Activated T-helper 2 cell treated with anti-CD3 and anti-CD28 coated beads, Interferon-gamma antibody, Interleukin-2, Interleukin-4, amounts not matched to agents 10 μg/mL and 5 μg/mL and 100 μg/mL, durations not matched to agents 14 hours and 24 hours and 36 hours (primary cell): ENCODE data around the gene PTH1R. TPM values are rescaled to one million over a fixed set of nuclear protein-coding genes. Genes with fewer than 3 reads are reported as not detected.

Experiments
- DNase-seq: peaks from one replicate; pipeline ENCODE4 v3.0.0; 2021; ENCODE audit warnings: low spot score
- H3K27ac Mint-ChIP-seq: one replicate; pipeline ENCODE4 v1.8.0; 2021; ENCODE audit warnings: mixed read lengths
- H3K27me3 Mint-ChIP-seq: one replicate; pipeline ENCODE4 v1.8.0; 2021; ENCODE audit warnings: low read depth, mixed read lengths
- H3K36me3 Mint-ChIP-seq: one replicate; pipeline ENCODE4 v1.8.0; 2021; ENCODE audit warnings: low read depth, mixed read lengths
- H3K4me1 Mint-ChIP-seq: one replicate; pipeline ENCODE4 v1.8.0; 2021; ENCODE audit warnings: low read depth, mixed read lengths
- H3K4me3 Mint-ChIP-seq: one replicate; pipeline ENCODE4 v1.8.0; 2021; ENCODE audit warnings: low read depth, mild to moderate bottlenecking, moderate library complexity, mixed read lengths
- H3K9me3 Mint-ChIP-seq: one replicate; pipeline ENCODE4 v1.8.0; 2021; ENCODE audit warnings: mixed read lengths
- intact Hi-C: fragments of 100-400 bp; cut with micrococcal nuclease; formaldehyde crosslinking; loops from one replicate; pipeline ENCODE4 v1.15.1; 2023
- total RNA-seq: library from RNA; stranded (reverse); gene quantifications from 2 replicates; pipeline ENCODE4 v1.2.3, GENCODE V29; 2022

Gene PTH1R
- total RNA-seq, 1 donor from 2014 or later, result not detected

GRCh38 chr3:46863261-46863782 is 14.2 kb upstream of the PTH1R start, which contains the start of gene MYL3:
MYL3 (minus strand) TSS chr3:46863444; CDS start chr3:46863390, 54 bp downstream.
- Mint-ChIP-seq H3K27ac (no peak within 1 kb of the TSS), H3K4me1 (no peaks in the 10 kb centered on the region), H3K9me3 (no peaks in the 10 kb centered on the region), H3K36me3 (no peaks in the 10 kb centered on the region), H3K27me3 (no peaks in the 10 kb centered on the region), H3K4me3 (no peak within 1 kb of the TSS)
- no peak for DNase-seq
- intact Hi-C loops, result no loop called here

- Mint-ChIP-seq H3K4me1 (no peaks in the 10 kb centered on the region), H3K4me3 (no peak overlapping the region), H3K9me3 (no peaks in the 10 kb centered on the region), H3K27me3 (no peaks in the 10 kb centered on the region), H3K36me3 (no peaks in the 10 kb centered on the region), H3K27ac (no peak overlapping the region)
- no peak for DNase-seq
- intact Hi-C loops, result no loop called here
Measured at GRCh38 chr3:46864061-46864881, 13.2 kb upstream of the PTH1R start.

- Mint-ChIP-seq H3K27ac (no peak overlapping the region), H3K9me3 (no peaks in the 10 kb centered on the region), H3K4me3 (no peak overlapping the region), H3K36me3 (no peaks in the 10 kb centered on the region), H3K27me3 (peaks cover 2% of the 10 kb centered on the region), H3K4me1 (no peaks in the 10 kb centered on the region)
- intact Hi-C loops, result loop anchor here (5.0 kb wide), 2 partner anchors 42 to 457 kb away; no protein-coding TSS in a partner anchor
- DNase-seq, result no peak
Measured at GRCh38 chr3:46865031-46865507, 12.5 kb upstream of the PTH1R start.

- H3K27ac Mint-ChIP-seq, result no peak overlapping the region
- intact Hi-C loops, result loop anchor here (5.0 kb wide), 2 partner anchors 42 to 457 kb away; no protein-coding TSS in a partner anchor
- no peak overlapping the region for H3K4me3 Mint-ChIP-seq
- H3K9me3 Mint-ChIP-seq, result no peaks in the 10 kb centered on the region
- H3K4me1 Mint-ChIP-seq, result no peaks in the 10 kb centered on the region
- DNase-seq, result no peak
- peaks cover 2% of the 10 kb centered on the region for H3K27me3 Mint-ChIP-seq
- no peaks in the 10 kb centered on the region for H3K36me3 Mint-ChIP-seq
Measured at GRCh38 chr3:46865546-46865945, 12.0 kb upstream of the PTH1R start.

GRCh38 chr3:46866032-46866595 is 11.4 kb upstream of the PTH1R start:
- no peak overlapping the region for H3K4me3 Mint-ChIP-seq
- intact Hi-C loops, result loop anchor here (2.0 to 5.0 kb wide), 3 partner anchors 29 to 456 kb away; no protein-coding TSS in a partner anchor
- no peak for DNase-seq
- H3K9me3 Mint-ChIP-seq, result no peaks in the 10 kb centered on the region
- H3K27ac Mint-ChIP-seq, result no peak overlapping the region
- H3K4me1 Mint-ChIP-seq, result no peaks in the 10 kb centered on the region
- no peaks in the 10 kb centered on the region for H3K36me3 Mint-ChIP-seq
- H3K27me3 Mint-ChIP-seq, result peaks cover 4% of the 10 kb centered on the region

GRCh38 chr3:46866720-46867549 is 10.6 kb upstream of the PTH1R start:
- peaks cover 4% of the 10 kb centered on the region for H3K27me3 Mint-ChIP-seq
- peak; percentile 54 for DNase-seq
- intact Hi-C loops, result loop anchor here (2.0 to 5.0 kb wide), 3 partner anchors 28 to 455 kb away; no protein-coding TSS in a partner anchor

GRCh38 chr3:46867550-46867898 is 10.0 kb upstream of the PTH1R start:
- H3K27me3 Mint-ChIP-seq, result peaks cover 4% of the 10 kb centered on the region
- DNase-seq, result no peak
- no peaks in the 10 kb centered on the region for H3K4me1 Mint-ChIP-seq
- H3K36me3 Mint-ChIP-seq, result no peaks in the 10 kb centered on the region
- no peak overlapping the region for H3K27ac Mint-ChIP-seq
- no peaks in the 10 kb centered on the region for H3K9me3 Mint-ChIP-seq
- intact Hi-C loops, result loop anchor here (2.0 to 5.0 kb wide), 3 partner anchors 27 to 455 kb away; no protein-coding TSS in a partner anchor
- no peak overlapping the region for H3K4me3 Mint-ChIP-seq

More at GRCh38 chr3:46866720-46867549, 10.6 kb upstream of the PTH1R start:
- Mint-ChIP-seq H3K36me3 (no peaks in the 10 kb centered on the region), H3K27ac (no peak overlapping the region), H3K4me1 (no peaks in the 10 kb centered on the region), H3K9me3 (no peaks in the 10 kb centered on the region), H3K4me3 (no peak overlapping the region)

GRCh38 chr3:46868287-46868686 is 9.2 kb upstream of the PTH1R start:
- Mint-ChIP-seq H3K27ac (no peak overlapping the region), H3K4me3 (no peak overlapping the region), H3K27me3 (peaks cover 4% of the 10 kb centered on the region), H3K9me3 (no peaks in the 10 kb centered on the region), H3K4me1 (peaks cover 2% of the 10 kb centered on the region), H3K36me3 (no peaks in the 10 kb centered on the region)
- no peak for DNase-seq
- intact Hi-C loops, result loop anchor here (5.0 kb wide), 2 partner anchors 39 to 454 kb away; no protein-coding TSS in a partner anchor

- Mint-ChIP-seq H3K9me3 (no peaks in the 10 kb centered on the region), H3K36me3 (no peaks in the 10 kb centered on the region), H3K4me1 (peaks cover 5% of the 10 kb centered on the region), H3K27ac (no peak overlapping the region), H3K27me3 (peaks cover 6% of the 10 kb centered on the region), H3K4me3 (no peak overlapping the region)
- DNase-seq, result no peak
- intact Hi-C loops, result loop anchor here (5.0 kb wide), 2 partner anchors 38 to 453 kb away; no protein-coding TSS in a partner anchor
Measured at GRCh38 chr3:46868948-46869347, 8.6 kb upstream of the PTH1R start.

GRCh38 chr3:46869440-46869839 is 8.1 kb upstream of the PTH1R start:
- peaks cover 11% of the 10 kb centered on the region for H3K27me3 Mint-ChIP-seq
- intact Hi-C loops, result loop anchor here (5.0 kb wide), 2 partner anchors 38 to 453 kb away; no protein-coding TSS in a partner anchor
- no peaks in the 10 kb centered on the region for H3K36me3 Mint-ChIP-seq
- H3K9me3 Mint-ChIP-seq, result no peaks in the 10 kb centered on the region
- peaks cover 6% of the 10 kb centered on the region for H3K4me1 Mint-ChIP-seq
- H3K4me3 Mint-ChIP-seq, result no peak overlapping the region
- no peak overlapping the region for H3K27ac Mint-ChIP-seq
- DNase-seq, result no peak

- Mint-ChIP-seq H3K9me3 (no peaks in the 10 kb centered on the region), H3K4me3 (no peak overlapping the region), H3K27ac (no peak overlapping the region), H3K36me3 (no peaks in the 10 kb centered on the region), H3K4me1 (peaks cover 7% of the 10 kb centered on the region), H3K27me3 (peaks cover 17% of the 10 kb centered on the region)
- intact Hi-C loops, result no loop called here
- DNase-seq, result no peak
Measured at GRCh38 chr3:46870651-46871050, 6.9 kb upstream of the PTH1R start.

GRCh38 chr3:46871222-46871621 is 6.3 kb upstream of the PTH1R start:
- DNase-seq, result no peak
- Mint-ChIP-seq H3K36me3 (no peaks in the 10 kb centered on the region), H3K27ac (no peak overlapping the region), H3K4me3 (no peak overlapping the region), H3K4me1 (peaks cover 7% of the 10 kb centered on the region), H3K9me3 (no peaks in the 10 kb centered on the region), H3K27me3 (peaks cover 17% of the 10 kb centered on the region)
- intact Hi-C loops, result no loop called here
